ENCODE measurements around the gene NPLOC4. TPM values are rescaled to one million over a fixed set of nuclear protein-coding genes. Genes with fewer than 3 reads are reported as not detected.

The NPLOC4 gene
- total and polyA plus RNA-seq, 2 donors (not counting 1 experiment from before 2014, with no cell fraction given), result 70.2 to 101 TPM

GRCh38 chr17:81561494-81561885 is 75.4 kb downstream of the NPLOC4 start:
- Histone ChIP-seq H3K4me2 (replicated peaks; ENCODE audit: low read depth, low read length, poor library complexity, severe bottlenecking) (peak overlapping the region; percentile 68), H4K20me1 (ENCODE audit: control insufficient read depth, insufficient read depth, low read length, poor library complexity, severe bottlenecking) (no peaks in the 10 kb centered on the region), H3K27me3 (replicated peaks in 1 of 4; ENCODE audit: control extremely low read depth in 1 of 4, control insufficient read depth in 3 of 4, insufficient read depth in 4 of 4, low read length in 3 of 4) (no peaks in the 10 kb centered on the region), H3K4me3 (ENCODE audit: control extremely low read depth in 1 of 5, extremely low read depth in 1 of 5, insufficient read depth in 1 of 5, low read depth in 2 of 5, low read length in 4 of 5) (peak overlapping the region in 3 of 5 experiments; percentile 5 to 40 (median 19)), H2AFZ (ENCODE audit: insufficient read depth, low read depth, low read length, poor library complexity, severe bottlenecking) (peak overlapping the region; percentile 63), H3K79me2 (ENCODE audit: control insufficient read depth, insufficient read depth, low read length) (peaks cover 21% of the 10 kb centered on the region), H3K4me1 (ENCODE audit: control insufficient read depth in 2 of 2, insufficient read depth in 2 of 2, low read length in 2 of 2) (peaks cover 30 to 48% of the 10 kb centered on the region in 2 donors), H3K9me3 (ENCODE audit: control extremely low read depth in 1 of 3, control insufficient read depth in 2 of 3, insufficient read depth in 1 of 3, low read length in 2 of 3) (no peaks in the 10 kb centered on the region), H3K27ac (ENCODE audit: low read length in 2 of 2) (peak overlapping the region; percentile 75 to 88), H3K9ac (ENCODE audit: low read length) (peak overlapping the region; percentile 48), H3K36me3 (replicated peaks in 1 of 2; ENCODE audit: control extremely low read depth in 1 of 2, control insufficient read depth in 1 of 2, extremely low read depth in 1 of 2, insufficient read depth in 2 of 2, low read length in 1 of 2) (peaks cover 0 to 54% of the 10 kb centered on the region in 2 experiments)
- no peaks in the 10 kb centered on the region for H3K9me3 Mint-ChIP-seq (ENCODE audit: insufficient read depth)
- no CpG with 5 or more reads among the region's 4 CpGs for WGBS (ENCODE audit: insufficient coverage)
- peaks cover 34% of the 10 kb centered on the region for H3K4me1 Mint-ChIP-seq
- no peak for DNase-seq
- intact Hi-C loops (cut with micrococcal nuclease), result loop anchor here (1.0 to 2.0 kb wide), 2 partner anchors 8 to 37 kb away; no protein-coding TSS in a partner anchor
- CTCF ChIA-PET, result interaction anchor here (0.8 to 2.4 kb wide), 4 partner anchors 40 to 270 kb away, joined by 3 to 10 read pairs (median 4); no protein-coding TSS in a partner anchor
- no peak for ATAC-seq (ENCODE audit: low read depth)
- peak overlapping the region; percentile 82 for H3K4me3 Mint-ChIP-seq
- H3K27me3 Mint-ChIP-seq, result no peaks in the 10 kb centered on the region
- TF ChIP-seq, protein P1, sequence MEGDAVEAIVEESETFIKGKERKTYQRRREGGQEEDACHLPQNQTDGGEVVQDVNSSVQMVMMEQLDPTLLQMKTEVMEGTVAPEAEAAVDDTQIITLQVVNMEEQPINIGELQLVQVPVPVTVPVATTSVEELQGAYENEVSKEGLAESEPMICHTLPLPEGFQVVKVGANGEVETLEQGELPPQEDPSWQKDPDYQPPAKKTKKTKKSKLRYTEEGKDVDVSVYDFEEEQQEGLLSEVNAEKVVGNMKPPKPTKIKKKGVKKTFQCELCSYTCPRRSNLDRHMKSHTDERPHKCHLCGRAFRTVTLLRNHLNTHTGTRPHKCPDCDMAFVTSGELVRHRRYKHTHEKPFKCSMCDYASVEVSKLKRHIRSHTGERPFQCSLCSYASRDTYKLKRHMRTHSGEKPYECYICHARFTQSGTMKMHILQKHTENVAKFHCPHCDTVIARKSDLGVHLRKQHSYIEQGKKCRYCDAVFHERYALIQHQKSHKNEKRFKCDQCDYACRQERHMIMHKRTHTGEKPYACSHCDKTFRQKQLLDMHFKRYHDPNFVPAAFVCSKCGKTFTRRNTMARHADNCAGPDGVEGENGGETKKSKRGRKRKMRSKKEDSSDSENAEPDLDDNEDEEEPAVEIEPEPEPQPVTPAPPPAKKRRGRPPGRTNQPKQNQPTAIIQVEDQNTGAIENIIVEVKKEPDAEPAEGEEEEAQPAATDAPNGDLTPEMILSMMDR (IDR thresholded peaks at IDR 0.05), result no peak
- no peak for TF ChIP-seq EZH2 (IDR thresholded peaks at IDR 0.05; ENCODE audit: borderline replicate concordance, insufficient read depth, low read depth, low read length, poor library complexity, severe bottlenecking)
- POLR2A ChIA-PET, result interaction anchor here (1.8 to 2.5 kb wide), 2 partner anchors 10 to 43 kb away, joined by 6 to 9 read pairs; partner anchors contain the start of gene FAAP100
- H3K27ac Mint-ChIP-seq, result peak overlapping the region; percentile 97

- Histone ChIP-seq H3K4me1 (ENCODE audit: control insufficient read depth in 2 of 2, insufficient read depth in 2 of 2, low read length in 2 of 2) (peaks cover 31 to 51% of the 10 kb centered on the region in 2 donors), H3K27me3 (replicated peaks in 1 of 4; ENCODE audit: control extremely low read depth in 1 of 4, control insufficient read depth in 3 of 4, insufficient read depth in 4 of 4, low read length in 3 of 4) (no peaks in the 10 kb centered on the region), H3K27ac (ENCODE audit: low read length in 2 of 2) (no peak overlapping the region), H3K4me2 (replicated peaks; ENCODE audit: low read depth, low read length, poor library complexity, severe bottlenecking) (no peak overlapping the region), H3K36me3 (replicated peaks in 1 of 2; ENCODE audit: control extremely low read depth in 1 of 2, control insufficient read depth in 1 of 2, extremely low read depth in 1 of 2, insufficient read depth in 2 of 2, low read length in 1 of 2) (peaks cover 0 to 38% of the 10 kb centered on the region in 2 experiments), H2AFZ (ENCODE audit: insufficient read depth, low read depth, low read length, poor library complexity, severe bottlenecking) (no peak overlapping the region), H4K20me1 (ENCODE audit: control insufficient read depth, insufficient read depth, low read length, poor library complexity, severe bottlenecking) (no peaks in the 10 kb centered on the region), H3K9ac (ENCODE audit: low read length) (no peak overlapping the region), H3K9me3 (ENCODE audit: control extremely low read depth in 1 of 3, control insufficient read depth in 2 of 3, insufficient read depth in 1 of 3, low read length in 2 of 3) (no peaks in the 10 kb centered on the region), H3K79me2 (ENCODE audit: control insufficient read depth, insufficient read depth, low read length) (peaks cover 26% of the 10 kb centered on the region), H3K4me3 (ENCODE audit: control extremely low read depth in 1 of 5, extremely low read depth in 1 of 5, insufficient read depth in 1 of 5, low read depth in 2 of 5, low read length in 4 of 5) (no peak overlapping the region)
- TF ChIP-seq, protein P1 (IDR thresholded peaks at IDR 0.05), result no peak
- TF ChIP-seq EZH2 (IDR thresholded peaks at IDR 0.05; ENCODE audit: borderline replicate concordance, insufficient read depth, low read depth, low read length, poor library complexity, severe bottlenecking), result no peak
- no peak overlapping the region for H3K27ac Mint-ChIP-seq
- no peak overlapping the region for H3K4me3 Mint-ChIP-seq
- ChIA-PET CTCF (no interaction called here), POLR2A (interaction anchor here (0.7 kb wide), 2 partner anchors 13 to 34 kb away, joined by 12 to 17 read pairs; no protein-coding TSS in a partner anchor)
- no peaks in the 10 kb centered on the region for H3K27me3 Mint-ChIP-seq
- WGBS (ENCODE audit: insufficient coverage), result 92% methylated on average over 23 of the region's 27 CpGs
- H3K9me3 Mint-ChIP-seq (ENCODE audit: insufficient read depth), result no peaks in the 10 kb centered on the region
- ATAC-seq (ENCODE audit: low read depth) (no peak), DNase-seq (no peak)
- intact Hi-C loops (cut with micrococcal nuclease), result no loop called here
- peaks cover 37% of the 10 kb centered on the region for H3K4me1 Mint-ChIP-seq
These were observed 77.7 kb downstream of the NPLOC4 start for GRCh38 chr17:81558941-81559806.
